Measurements from ENCODE around the gene PRR16. TPM values are rescaled to one million over a fixed set of nuclear protein-coding genes. Genes with fewer than 3 reads are reported as not detected.

Gene PRR16
- total RNA-seq, 8 experiments from 2014 or later: 0.45 to 3.4 (median 1.3) TPM; not detected in 1

DNA sequence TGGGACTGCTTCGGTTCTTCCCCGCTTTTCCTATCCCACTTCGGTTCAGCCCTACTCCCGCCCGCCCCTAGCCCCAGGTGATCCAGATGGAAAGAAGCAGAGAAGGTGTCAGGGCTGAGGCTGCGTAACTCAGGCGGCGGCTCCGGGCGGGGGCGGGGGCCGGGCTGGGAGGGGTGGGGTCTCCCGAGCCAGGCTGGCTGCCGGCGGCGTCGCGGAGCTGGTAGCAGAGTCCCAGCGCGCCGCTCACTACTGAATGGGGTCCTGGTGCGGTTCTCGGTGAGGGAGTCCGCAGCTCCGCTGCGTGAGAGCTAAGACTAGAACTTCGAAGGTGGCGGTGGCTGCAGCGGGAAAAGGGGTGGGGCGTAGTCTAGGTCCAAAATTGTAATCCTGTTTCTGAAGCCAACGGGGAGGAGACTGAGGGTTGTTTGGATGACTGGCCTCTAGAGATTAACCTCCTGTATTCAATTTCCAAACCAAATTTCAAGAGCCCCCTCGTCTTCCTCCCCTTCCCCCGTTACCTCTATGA is 1.4 kb downstream of the PRR16 start:
- Histone ChIP-seq H3K4me1 (replicated peaks in 1 of 2) (no peaks in the 10 kb centered on the region), H3K4me3 (peak overlapping the region; percentile 45 to 62 (median 47)), H3K27ac (no peak overlapping the region)
- ATAC-seq (replicated peaks in 6 of 8): peak; percentile 16 to 69 (median 61)
- 0% methylated on average over 1 to 7 of the region's 33 CpGs; no CpG with 5 or more reads in 8 of the 10 experiments for WGBS, 10 experiments
- in situ Hi-C loops (cut with MboI; ENCODE audit: low pct_unique_long_range_greater_than_20kb in 2 of 9, low sequenced_read_pairs in 9 of 9, unreplicated experiment in 9 of 9): loop anchor here in 2 of 9 experiments (10.0 to 25.0 kb wide), 3 partner anchors 401 to 528 kb away; no protein-coding TSS in a partner anchor

DNA sequence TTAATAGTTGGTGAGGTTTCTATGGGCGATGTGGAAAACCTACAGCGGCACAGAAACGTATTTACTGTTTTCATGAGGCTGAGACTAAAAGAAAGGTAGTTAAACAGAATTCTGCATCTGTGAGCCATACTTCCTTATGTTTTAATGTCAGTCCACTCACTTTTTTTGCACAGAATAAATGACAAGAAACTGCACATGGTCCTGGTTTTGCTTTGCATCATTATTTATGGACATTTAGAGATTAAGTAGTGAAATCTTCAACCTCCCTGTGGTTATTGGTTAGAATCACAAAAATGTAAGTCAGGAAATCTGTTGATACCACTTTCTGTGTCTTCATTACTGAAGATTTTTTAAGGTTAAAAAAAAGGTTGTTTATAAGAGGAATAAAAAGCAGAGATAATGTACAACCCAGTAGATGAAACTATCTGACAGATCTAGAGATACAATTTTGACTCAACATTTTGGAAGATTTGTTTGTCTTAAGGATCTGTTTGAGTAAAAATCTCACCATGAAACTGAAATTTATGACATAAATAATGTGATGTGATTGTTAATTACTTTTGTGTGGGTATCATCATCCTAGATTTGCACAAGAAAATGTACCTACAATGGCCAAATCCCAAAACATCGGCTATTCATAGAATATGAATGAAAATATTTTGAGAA is 2.4 kb downstream of the PRR16 start:
- Histone ChIP-seq H3K4me3 (no peak overlapping the region), H3K4me1 (replicated peaks in 1 of 2) (no peaks in the 10 kb centered on the region), H3K27ac (no peak overlapping the region)
- in situ Hi-C loops (cut with MboI; ENCODE audit: low pct_unique_long_range_greater_than_20kb in 2 of 9, low sequenced_read_pairs in 9 of 9, unreplicated experiment in 9 of 9): loop anchor here in 2 of 9 experiments (10.0 to 25.0 kb wide), 3 partner anchors 402 to 529 kb away; no protein-coding TSS in a partner anchor
- ATAC-seq (replicated peaks in 6 of 8): no peak
- 6 to 100% (median 60%) methylated on average over 1 to 4 of the region's 4 CpGs; no CpG with 5 or more reads in 1 of the 10 experiments for WGBS, 10 experiments

DNA sequence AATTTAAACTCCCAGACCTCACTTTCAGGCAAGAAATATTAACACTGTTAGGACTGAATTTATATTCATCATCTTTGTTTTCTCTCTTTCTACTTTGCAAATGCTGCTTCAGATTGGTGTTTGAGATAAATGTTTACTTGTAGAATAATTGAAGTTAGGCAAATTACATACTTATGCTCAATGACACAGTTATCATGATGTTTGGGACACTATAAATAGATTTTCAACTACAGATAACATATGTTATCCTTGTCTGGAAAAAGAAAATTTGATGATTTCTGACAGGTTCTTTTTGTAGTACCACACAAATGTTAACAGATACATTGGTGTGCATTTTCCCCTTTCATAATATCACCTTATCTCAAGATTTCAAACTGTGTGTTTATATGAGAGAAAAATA is 7.9 kb downstream of the PRR16 start:
- Histone ChIP-seq H3K4me3 (no peak overlapping the region), H3K4me1 (replicated peaks in 1 of 2) (no peaks in the 10 kb centered on the region), H3K27ac (no peak overlapping the region)
- in situ Hi-C loops (cut with MboI; ENCODE audit: low pct_unique_long_range_greater_than_20kb in 2 of 9, low sequenced_read_pairs in 9 of 9, unreplicated experiment in 9 of 9): loop anchor here in 2 of 9 experiments (25.0 kb wide), 2 partner anchors 410 to 535 kb away; no protein-coding TSS in a partner anchor
- no peak for ATAC-seq (replicated peaks in 6 of 8)

DNA sequence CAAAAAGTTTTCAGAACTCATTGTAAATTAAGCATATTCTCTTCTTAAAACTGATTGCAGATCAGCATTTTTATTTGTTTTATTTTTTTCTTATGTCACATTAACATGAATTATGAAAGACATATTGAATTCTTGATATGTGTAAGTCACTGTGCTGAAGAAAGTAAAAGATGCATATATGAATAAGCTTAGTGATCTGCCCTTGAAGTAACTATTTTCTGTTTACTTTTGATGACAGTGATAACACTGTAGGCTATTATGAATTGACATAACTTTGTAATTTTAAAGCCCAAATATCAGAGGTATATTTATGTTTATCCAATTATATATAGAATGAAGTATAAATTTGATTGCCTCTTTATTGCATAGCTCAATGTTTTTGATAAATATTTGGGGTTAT is 8.8 kb downstream of the PRR16 start:
- Histone ChIP-seq H3K27ac (no peak overlapping the region), H3K4me3 (no peak overlapping the region), H3K4me1 (replicated peaks in 1 of 2) (no peaks in the 10 kb centered on the region)
- in situ Hi-C loops (cut with MboI; ENCODE audit: low pct_unique_long_range_greater_than_20kb in 2 of 9, low sequenced_read_pairs in 9 of 9, unreplicated experiment in 9 of 9): loop anchor here in 2 of 9 experiments (25.0 kb wide), 2 partner anchors 411 to 536 kb away; no protein-coding TSS in a partner anchor
- peak in 2 of 8 experiments; percentile 33 to 69 for ATAC-seq (replicated peaks in 6 of 8)

DNA sequence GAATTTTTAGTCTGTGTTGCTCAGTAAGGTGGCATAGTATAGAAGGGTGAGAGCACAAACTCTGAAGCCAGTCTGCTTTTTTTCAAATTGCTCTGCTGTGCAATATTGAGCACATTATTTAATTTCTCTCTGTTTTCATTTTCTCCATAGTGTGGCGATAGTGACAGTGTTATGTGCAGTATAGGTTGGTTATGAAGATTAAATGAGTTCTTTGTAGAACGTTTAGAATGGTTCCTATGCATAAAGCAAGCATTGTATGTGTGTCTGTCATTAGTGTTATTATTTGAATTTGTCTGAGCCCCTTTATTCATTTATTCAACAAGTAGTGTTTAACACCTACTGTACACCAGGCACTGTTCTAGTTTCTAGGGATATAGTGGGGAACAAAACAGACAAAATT is 9.2 kb downstream of the PRR16 start:
- H3K27ac ChIP-seq: no peak overlapping the region
- 50 to 100% (median 74%) methylated on average over 1 to 2 of the region's 2 CpGs; no CpG with 5 or more reads in 1 of the 10 experiments for WGBS, 10 experiments
- no peak overlapping the region for H3K4me3 ChIP-seq
- peak in 1 of 8 experiments; percentile 30 for ATAC-seq (replicated peaks in 6 of 8)
- no peaks in the 10 kb centered on the region for H3K4me1 ChIP-seq (replicated peaks in 1 of 2)
- in situ Hi-C loops (cut with MboI; ENCODE audit: low pct_unique_long_range_greater_than_20kb in 2 of 9, low sequenced_read_pairs in 9 of 9, unreplicated experiment in 9 of 9): loop anchor here in 2 of 9 experiments (25.0 kb wide), 2 partner anchors 411 to 536 kb away; no protein-coding TSS in a partner anchor

DNA sequence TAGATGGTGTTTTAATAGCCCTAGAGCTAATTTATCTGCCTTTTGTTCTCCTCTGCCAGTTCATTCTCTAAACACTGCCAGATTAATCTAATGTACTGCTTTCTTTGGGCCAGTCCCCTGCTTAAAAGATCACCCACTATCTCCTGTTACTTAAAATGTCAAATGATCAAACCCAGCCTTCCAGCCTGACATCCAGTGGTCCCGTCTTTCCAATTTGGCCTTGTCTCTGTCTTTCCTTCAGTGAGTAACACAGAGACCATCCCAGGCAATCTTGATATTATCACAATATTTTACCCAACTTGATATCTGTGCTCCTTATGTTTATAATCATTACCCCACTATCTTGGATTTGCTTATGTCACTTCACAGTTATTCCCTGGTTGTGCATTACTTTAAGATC is 12.0 kb downstream of the PRR16 start:
- in situ Hi-C loops (cut with MboI; ENCODE audit: low pct_unique_long_range_greater_than_20kb in 2 of 9, low sequenced_read_pairs in 9 of 9, unreplicated experiment in 9 of 9): no loop called here
- H3K27ac ChIP-seq: no peak overlapping the region
- WGBS, 10 experiments: 57 to 100% (median 83%) methylated on average over 1 of the region's 1 CpG; no CpG with 5 or more reads in 5 of the 10 experiments
- H3K4me3 ChIP-seq: no peak overlapping the region
- H3K4me1 ChIP-seq (replicated peaks in 1 of 2): no peaks in the 10 kb centered on the region
- ATAC-seq (replicated peaks in 6 of 8): no peak

DNA sequence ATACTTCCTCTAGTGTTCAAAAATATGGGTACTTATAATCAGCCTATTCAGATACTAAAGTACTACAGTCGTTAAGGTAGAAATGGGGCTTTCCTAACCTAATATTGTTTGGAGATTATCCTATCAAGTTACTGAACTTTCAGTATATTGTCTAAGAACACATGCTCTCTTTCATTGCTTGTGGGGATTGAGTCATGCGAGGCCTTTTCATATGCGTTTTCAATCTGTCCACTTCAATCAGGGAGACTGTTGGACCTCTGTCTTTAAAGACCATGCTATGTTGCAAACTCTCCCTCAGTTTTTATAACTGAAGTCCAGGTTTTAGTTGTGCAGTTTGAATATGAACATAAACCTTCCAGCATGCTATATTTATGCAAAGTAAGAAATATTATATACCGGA is 15.0 kb downstream of the PRR16 start:
- no peak overlapping the region for H3K4me3 ChIP-seq
- peak in 3 of 8 experiments; percentile 40 to 47 (median 45) for ATAC-seq (replicated peaks in 6 of 8)
- no peaks in the 10 kb centered on the region for H3K4me1 ChIP-seq (replicated peaks in 1 of 2)
- WGBS, 10 experiments: 21 to 91% (median 52%) methylated on average over 2 to 4 of the region's 4 CpGs; no CpG with 5 or more reads in 1 of the 10 experiments
- in situ Hi-C loops (cut with MboI; ENCODE audit: low pct_unique_long_range_greater_than_20kb in 2 of 9, low sequenced_read_pairs in 9 of 9, unreplicated experiment in 9 of 9): no loop called here
- H3K27ac ChIP-seq: no peak overlapping the region

DNA sequence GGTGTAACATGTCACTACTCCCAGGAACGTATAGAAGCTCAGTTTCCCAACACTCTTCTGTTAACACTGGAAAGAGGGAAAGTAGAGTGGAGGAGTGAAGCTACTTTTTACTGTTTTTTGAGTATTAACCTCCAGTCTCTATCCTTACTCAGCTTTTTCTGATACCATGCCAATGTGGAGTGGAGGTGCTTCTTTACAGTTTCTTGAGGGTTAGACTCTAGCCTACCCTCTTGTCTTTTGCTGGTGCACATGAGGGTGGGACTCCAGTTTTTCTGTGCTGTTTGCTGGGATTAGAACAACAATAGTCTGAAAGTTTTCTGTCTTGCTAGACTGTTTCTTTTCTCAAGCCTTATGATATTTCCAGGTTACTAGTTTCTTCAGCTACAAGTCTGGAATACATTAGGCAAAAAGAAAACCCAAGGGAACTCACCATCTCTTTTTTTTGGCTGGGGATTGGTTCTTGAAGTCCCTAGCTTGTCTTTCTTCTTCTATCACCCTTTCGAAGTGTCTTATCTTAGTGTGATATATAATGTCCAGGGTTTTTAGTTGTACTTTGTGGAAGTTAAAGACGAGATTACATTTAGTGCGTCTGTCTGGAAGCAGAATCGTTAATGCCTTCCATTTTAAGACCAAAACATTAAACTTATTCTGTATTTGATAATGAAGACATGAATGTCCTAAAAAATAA is 35.9 kb downstream of the PRR16 start:
- H3K4me1 ChIP-seq (replicated peaks in 1 of 2): no peaks in the 10 kb centered on the region
- WGBS, 10 experiments: 52 to 100% (median 85%) methylated on average over 3 to 5 of the region's 5 CpGs
- ATAC-seq (replicated peaks in 6 of 8): no peak
- in situ Hi-C loops (cut with MboI; ENCODE audit: low pct_unique_long_range_greater_than_20kb in 2 of 9, low sequenced_read_pairs in 9 of 9, unreplicated experiment in 9 of 9): no loop called here
- H3K27ac ChIP-seq: no peak overlapping the region
- no peak overlapping the region for H3K4me3 ChIP-seq

DNA sequence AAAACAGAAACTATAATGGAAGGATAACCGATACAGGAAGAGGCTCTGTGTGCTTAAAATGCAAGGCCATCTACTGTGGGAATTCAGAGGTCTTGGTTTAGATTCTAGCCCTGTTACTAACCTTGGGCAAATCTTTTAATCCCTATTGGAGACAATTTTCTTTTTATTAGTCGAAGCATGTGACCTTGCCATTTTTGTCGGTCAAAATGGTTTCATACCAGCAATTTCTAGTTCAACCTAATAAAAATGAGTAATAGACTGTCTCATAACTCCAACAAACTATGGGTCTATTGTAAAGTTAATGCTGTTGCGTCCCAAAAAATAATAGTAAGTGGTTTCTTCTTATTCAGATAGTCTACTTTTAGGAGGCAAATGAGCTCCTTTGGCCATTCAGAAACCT is 38.4 kb downstream of the PRR16 start:
- in situ Hi-C loops (cut with MboI; ENCODE audit: low pct_unique_long_range_greater_than_20kb in 2 of 9, low sequenced_read_pairs in 9 of 9, unreplicated experiment in 9 of 9): no loop called here
- H3K4me1 ChIP-seq (replicated peaks in 1 of 2): no peaks in the 10 kb centered on the region
- 56 to 100% (median 91%) methylated on average over 1 to 4 of the region's 4 CpGs; no CpG with 5 or more reads in 1 of the 10 experiments for WGBS, 10 experiments
- no peak overlapping the region for H3K27ac ChIP-seq
- ATAC-seq (replicated peaks in 6 of 8): no peak
- H3K4me3 ChIP-seq: no peak overlapping the region

DNA sequence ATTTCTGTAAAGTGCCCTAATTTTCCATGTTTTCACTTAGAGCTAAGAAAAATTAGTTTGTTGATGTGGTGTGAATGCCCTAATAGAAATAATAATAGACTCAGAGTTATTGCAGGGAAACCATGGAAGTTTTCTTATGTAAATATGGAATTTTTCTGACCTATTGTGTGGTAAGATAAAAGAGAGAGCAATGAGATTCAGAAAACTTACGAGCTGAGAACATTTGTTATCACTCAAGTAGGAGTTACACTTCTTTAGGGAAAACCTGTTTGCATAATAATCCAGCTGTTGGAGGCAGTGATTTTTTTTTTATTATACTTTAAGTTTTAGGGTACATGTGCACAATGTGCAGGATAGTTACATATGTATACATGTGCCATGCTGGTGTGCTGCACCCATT is 39.2 kb downstream of the PRR16 start:
- in situ Hi-C loops (cut with MboI; ENCODE audit: low pct_unique_long_range_greater_than_20kb in 2 of 9, low sequenced_read_pairs in 9 of 9, unreplicated experiment in 9 of 9): no loop called here
- ATAC-seq (replicated peaks in 6 of 8): no peak
- Histone ChIP-seq H3K4me1 (replicated peaks in 1 of 2) (peaks cover 7 to 8% of the 10 kb centered on the region in 2 donors), H3K27ac (no peak overlapping the region), H3K4me3 (no peak overlapping the region)
- WGBS, 10 experiments: 0 to 100% (median 56%) methylated on average over 1 of the region's 1 CpG; no CpG with 5 or more reads in 2 of the 10 experiments

DNA sequence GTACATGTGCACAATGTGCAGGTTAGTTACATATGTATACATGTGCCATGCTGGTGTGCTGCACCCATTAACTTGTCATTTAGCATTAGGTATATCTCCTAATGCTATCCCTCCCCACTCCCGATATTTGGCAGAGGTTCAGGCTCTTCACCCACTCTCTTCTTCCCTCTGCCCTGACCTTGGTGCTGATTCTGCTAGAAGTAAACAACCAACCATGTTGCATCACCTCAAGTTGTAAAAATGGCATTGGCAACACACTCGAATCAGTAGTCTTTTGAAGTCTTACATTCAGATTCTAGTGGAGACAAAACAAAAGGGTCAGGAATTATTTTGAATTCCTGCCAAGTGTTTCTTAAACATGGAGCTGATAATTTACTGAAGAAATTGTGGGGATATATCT is 40.0 kb downstream of the PRR16 start:
- 75 to 94% (median 83%) methylated on average over 2 of the region's 2 CpGs; no CpG with 5 or more reads in 5 of the 10 experiments for WGBS, 10 experiments
- Histone ChIP-seq H3K4me1 (replicated peaks in 1 of 2) (peaks cover 8 to 10% of the 10 kb centered on the region in 2 donors), H3K27ac (no peak overlapping the region), H3K4me3 (no peak overlapping the region)
- in situ Hi-C loops (cut with MboI; ENCODE audit: low pct_unique_long_range_greater_than_20kb in 2 of 9, low sequenced_read_pairs in 9 of 9, unreplicated experiment in 9 of 9): no loop called here
- ATAC-seq (replicated peaks in 6 of 8): no peak

DNA sequence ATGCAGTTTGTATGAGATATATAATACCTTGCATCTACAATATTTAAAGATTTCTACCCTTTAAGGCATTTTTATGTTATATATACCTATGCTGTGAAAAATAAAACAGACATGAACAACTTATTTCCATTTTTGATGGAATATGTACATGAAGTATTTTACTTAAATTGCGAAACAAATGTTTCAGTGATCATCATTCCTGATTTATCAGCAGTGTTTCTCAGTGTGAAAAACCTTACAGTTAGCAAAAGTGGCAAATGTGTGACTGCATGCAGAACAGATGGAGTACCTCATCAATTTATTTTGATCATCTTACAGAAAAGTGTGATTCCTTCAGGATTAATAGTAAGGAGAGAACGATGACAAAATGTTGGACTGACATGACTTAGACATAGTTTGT is 43.1 kb downstream of the PRR16 start:
- no peak overlapping the region for H3K4me3 ChIP-seq
- in situ Hi-C loops (cut with MboI; ENCODE audit: low pct_unique_long_range_greater_than_20kb in 2 of 9, low sequenced_read_pairs in 9 of 9, unreplicated experiment in 9 of 9): no loop called here
- H3K4me1 ChIP-seq (replicated peaks in 1 of 2): peaks cover 8 to 25% of the 10 kb centered on the region in 2 donors
- no peak overlapping the region for H3K27ac ChIP-seq
- no peak for ATAC-seq (replicated peaks in 6 of 8)
- WGBS, 10 experiments: 26 to 95% (median 88%) methylated on average over 2 of the region's 2 CpGs

DNA sequence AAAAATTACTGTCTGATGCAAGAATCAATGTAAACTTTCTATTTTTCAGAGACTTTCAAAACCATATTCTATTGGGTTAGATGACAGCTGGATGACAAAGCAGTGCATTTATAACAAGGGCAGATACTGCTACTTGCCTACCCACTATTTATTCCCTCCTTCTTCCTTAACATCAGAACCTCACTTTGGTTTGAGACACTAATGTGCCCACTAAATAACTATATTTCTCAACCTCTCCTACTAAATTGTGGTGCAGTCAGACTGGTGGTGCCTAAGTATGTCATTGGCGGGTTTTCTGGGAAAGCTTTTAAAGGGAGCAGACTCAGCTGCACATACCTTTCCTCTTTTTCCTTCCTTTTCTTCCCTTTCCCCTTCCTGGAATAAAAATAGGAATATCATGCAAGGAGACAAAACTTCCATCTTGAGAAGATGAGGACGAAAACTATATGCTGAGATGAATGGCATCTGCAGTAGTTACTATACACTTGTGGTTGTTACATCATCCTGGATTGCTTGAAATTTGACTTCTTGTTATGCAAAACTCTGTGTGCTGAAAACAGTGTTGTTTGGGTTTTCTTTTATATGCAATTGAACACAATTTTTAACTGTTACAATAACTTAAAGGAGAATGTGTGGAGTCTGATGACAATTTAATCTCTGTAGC is 43.8 kb downstream of the PRR16 start:
- peaks cover 8 to 25% of the 10 kb centered on the region in 2 donors for H3K4me1 ChIP-seq (replicated peaks in 1 of 2)
- no peak overlapping the region for H3K4me3 ChIP-seq
- 7 to 100% (median 82%) methylated on average over 1 to 2 of the region's 2 CpGs; no CpG with 5 or more reads in 1 of the 10 experiments for WGBS, 10 experiments
- in situ Hi-C loops (cut with MboI; ENCODE audit: low pct_unique_long_range_greater_than_20kb in 2 of 9, low sequenced_read_pairs in 9 of 9, unreplicated experiment in 9 of 9): no loop called here
- peak overlapping the region; percentile 23 to 45 for H3K27ac ChIP-seq
- peak in 5 of 8 experiments; percentile 26 to 72 (median 41) for ATAC-seq (replicated peaks in 6 of 8)

All from motor neuron (in vitro differentiated cells).